Fibroblast of lung (primary cell): ENCODE results near the gene PKP1. TPM values are rescaled to one million over a fixed set of nuclear protein-coding genes. Genes with fewer than 3 reads are reported as not detected.

Source experiments
- DNase-seq, 2 donors: peaks; one replicate each; pipeline versions ENCODE4 v3.0.0 to v3.0.0-alpha.2; 2010; ENCODE audit warnings: low read depth in 2 of 2
- H2AFZ ChIP-seq: 2 replicates; pipeline ENCODE4 v1.5.1; 2012; ENCODE audit warnings: low read length, control low read depth, inconsistent platforms
- H3K27ac ChIP-seq: 2 replicates; pipeline ENCODE4 v1.5.1; 2011; ENCODE audit warnings: low read length, control low read depth; ENCODE audit not compliant: insufficient read depth
- H3K27me3 ChIP-seq: 2 replicates; pipeline ENCODE4 v1.5.1; 2011; ENCODE audit warnings: mild to moderate bottlenecking, low read length; ENCODE audit not compliant: control insufficient read depth, insufficient read depth
- H3K36me3 ChIP-seq: 2 replicates; pipeline ENCODE4 v1.5.1; 2011; ENCODE audit warnings: low read length; ENCODE audit not compliant: control insufficient read depth, insufficient read depth
- H3K4me1 ChIP-seq: 2 replicates; pipeline ENCODE4 v1.5.1; 2011; ENCODE audit warnings: low read length; ENCODE audit not compliant: control insufficient read depth, insufficient read depth; ENCODE audit errors: extremely low read depth
- H3K4me2 ChIP-seq: 2 replicates; pipeline ENCODE4 v1.5.1; 2011; ENCODE audit warnings: low read length, control low read depth; ENCODE audit not compliant: insufficient read depth; ENCODE audit errors: extremely low read depth
- H3K4me3 ChIP-seq, 4 experiments: fragments of 200-600 bp in 1 of 4; sonication (generic) in 1 of 4; replicated peaks in 1 of 4; 2 replicates each; pipeline ENCODE4 v1.5.1; 2011 to 2016; ENCODE audit warnings: low read length in 4 of 4, low read depth in 3 of 4, mild to moderate bottlenecking in 3 of 4, control low read depth in 2 of 4, inconsistent platforms in 1 of 4, mixed read lengths in 1 of 4; ENCODE audit not compliant: insufficient read depth in 1 of 4; ENCODE audit errors: control extremely low read depth in 1 of 4
- H3K79me2 ChIP-seq: 2 replicates; pipeline ENCODE4 v1.5.1; 2012; ENCODE audit warnings: mild to moderate bottlenecking, low read length, inconsistent platforms; ENCODE audit not compliant: control insufficient read depth, insufficient read depth
- H3K9ac ChIP-seq: 2 replicates; pipeline ENCODE4 v1.5.1; 2011; ENCODE audit warnings: mild to moderate bottlenecking, low read length, control low read depth; ENCODE audit not compliant: insufficient read depth
- H3K9me3 ChIP-seq: 2 replicates; pipeline ENCODE4 v1.5.1; 2012; ENCODE audit warnings: low read depth, low read length; ENCODE audit not compliant: control insufficient read depth, insufficient read depth
- H4K20me1 ChIP-seq: 2 replicates; pipeline ENCODE4 v1.5.1; 2011; ENCODE audit warnings: low read length; ENCODE audit not compliant: control insufficient read depth, insufficient read depth; ENCODE audit errors: extremely low read depth
- EZH2 ChIP-seq: IDR thresholded peaks from 2 replicates; pipeline ENCODE4 v1.5.1; 2012; ENCODE audit warnings: low read length, control low read depth, mild to moderate bottlenecking; ENCODE audit errors: missing control alignments
- polyA plus RNA-seq, 2 donors: library from polyadenylated mRNA; depleted of rRNA in 1 of 2; stranded (reverse) in 1 of 2; unstranded in 1 of 2; fragments of >200 nt; gene quantifications; 2 replicates each; pipeline ENCODE4 v1.2.1, GENCODE V29; 2011 to 2012; ENCODE audit warnings: missing spikeins in 1 of 2
- total RNA-seq: library from RNA; depleted of rRNA; stranded (reverse); fragments of >200 nt; gene quantifications from 2 replicates; pipeline ENCODE4 v1.2.1, GENCODE V29; 2014
- TF ChIP-seq, protein P1 (sequence below), 2 donors: IDR thresholded peaks in 1 of 2; conservative IDR thresholded peaks in 1 of 2; 1 replicate in 1 of 2; 2 replicates in 1 of 2; pipeline ENCODE4 v1.5.1; 2011 to 2012; ENCODE audit warnings: low read length in 2 of 2, control low read depth in 1 of 2, inconsistent platforms in 1 of 2, low read depth in 1 of 2, mild to moderate bottlenecking in 1 of 2

PKP1 gene
- total and polyA plus RNA-seq, 2 donors (not counting 1 experiment from before 2014, with no cell fraction given) = under 0.01 to 0.08 TPM

GRCh38 chr1:201376464-201377374 lies 93.4 kb downstream of the PKP1 start:
- no peak overlapping the region for H3K4me2 ChIP-seq
- no peak overlapping the region for H3K9ac ChIP-seq
- H3K27ac ChIP-seq = no peak overlapping the region
- no peaks in the 10 kb centered on the region for H4K20me1 ChIP-seq
- H3K4me3 ChIP-seq = no peak overlapping the region
- no peak for TF ChIP-seq EZH2
- TF ChIP-seq, protein P1, sequence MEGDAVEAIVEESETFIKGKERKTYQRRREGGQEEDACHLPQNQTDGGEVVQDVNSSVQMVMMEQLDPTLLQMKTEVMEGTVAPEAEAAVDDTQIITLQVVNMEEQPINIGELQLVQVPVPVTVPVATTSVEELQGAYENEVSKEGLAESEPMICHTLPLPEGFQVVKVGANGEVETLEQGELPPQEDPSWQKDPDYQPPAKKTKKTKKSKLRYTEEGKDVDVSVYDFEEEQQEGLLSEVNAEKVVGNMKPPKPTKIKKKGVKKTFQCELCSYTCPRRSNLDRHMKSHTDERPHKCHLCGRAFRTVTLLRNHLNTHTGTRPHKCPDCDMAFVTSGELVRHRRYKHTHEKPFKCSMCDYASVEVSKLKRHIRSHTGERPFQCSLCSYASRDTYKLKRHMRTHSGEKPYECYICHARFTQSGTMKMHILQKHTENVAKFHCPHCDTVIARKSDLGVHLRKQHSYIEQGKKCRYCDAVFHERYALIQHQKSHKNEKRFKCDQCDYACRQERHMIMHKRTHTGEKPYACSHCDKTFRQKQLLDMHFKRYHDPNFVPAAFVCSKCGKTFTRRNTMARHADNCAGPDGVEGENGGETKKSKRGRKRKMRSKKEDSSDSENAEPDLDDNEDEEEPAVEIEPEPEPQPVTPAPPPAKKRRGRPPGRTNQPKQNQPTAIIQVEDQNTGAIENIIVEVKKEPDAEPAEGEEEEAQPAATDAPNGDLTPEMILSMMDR (conservative IDR thresholded peaks at IDR 0.05 in 1 of 2, IDR thresholded peaks at IDR 0.05 in 1 of 2; ENCODE audit: low read depth in 1 of 2, low read length in 2 of 2) = peak; percentile 27 to 68
- H2AFZ ChIP-seq = no peak overlapping the region
- peak; percentile 29 to 37 for DNase-seq
- no peaks in the 10 kb centered on the region for H3K36me3 ChIP-seq
- H3K79me2 ChIP-seq = no peaks in the 10 kb centered on the region
- H3K27me3 ChIP-seq = peaks cover 31% of the 10 kb centered on the region
- H3K9me3 ChIP-seq = no peaks in the 10 kb centered on the region
- no peaks in the 10 kb centered on the region for H3K4me1 ChIP-seq

GRCh38 chr1:201377611-201378092 lies 94.3 kb downstream of the PKP1 start, which contains the start of gene TNNT2:
Gene TNNT2 (minus strand): TSS chr1:201377680. CDS start chr1:201373254, 4,426 bp downstream.
- TF ChIP-seq, protein P1 (conservative IDR thresholded peaks at IDR 0.05 in 1 of 2, IDR thresholded peaks at IDR 0.05 in 1 of 2; ENCODE audit: low read depth in 1 of 2, low read length in 2 of 2) = no peak
- H3K79me2 ChIP-seq = no peaks in the 10 kb centered on the region
- H3K4me2 ChIP-seq = no peak within 1 kb of the TSS
- peak in 1 of 2 donors; percentile 36 for DNase-seq
- no peak within 1 kb of the TSS for H3K9ac ChIP-seq
- no peaks in the 10 kb centered on the region for H3K36me3 ChIP-seq
- H3K4me3 ChIP-seq = no peak within 1 kb of the TSS
- no peaks in the 10 kb centered on the region for H3K9me3 ChIP-seq
- H3K27ac ChIP-seq = no peak within 1 kb of the TSS
- H3K27me3 ChIP-seq = peaks cover 21% of the 10 kb centered on the region
- H2AFZ ChIP-seq = no peak within 1 kb of the TSS
- H3K4me1 ChIP-seq = no peaks in the 10 kb centered on the region
- no peaks in the 10 kb centered on the region for H4K20me1 ChIP-seq

DNA sequence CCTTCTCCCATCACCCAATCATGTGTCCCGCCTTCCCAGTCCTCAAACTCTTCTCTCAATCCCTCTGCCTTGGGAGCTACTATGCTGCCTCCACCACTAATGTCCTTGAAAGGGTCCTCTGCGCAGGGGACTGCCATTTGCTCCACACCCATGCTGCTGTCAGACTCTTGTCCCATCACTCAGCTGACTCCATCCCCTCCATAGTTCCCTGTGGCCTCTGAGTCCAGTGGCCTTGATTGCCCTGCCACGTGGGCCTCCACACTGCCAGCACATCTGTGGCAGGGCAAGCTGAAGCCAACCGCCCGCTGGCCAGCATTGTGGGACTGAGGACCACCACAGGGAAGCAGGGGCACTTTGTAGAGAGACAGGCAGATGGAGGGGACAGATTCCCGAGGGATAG lies 95.5 kb downstream of the PKP1 start:
- Histone ChIP-seq H3K9me3 (no peaks in the 10 kb centered on the region), H3K27me3 (peaks cover 13% of the 10 kb centered on the region), H3K27ac (no peak overlapping the region), H3K36me3 (no peaks in the 10 kb centered on the region), H4K20me1 (no peaks in the 10 kb centered on the region), H2AFZ (no peak overlapping the region), H3K4me2 (no peak overlapping the region), H3K79me2 (no peaks in the 10 kb centered on the region), H3K9ac (no peak overlapping the region), H3K4me3 (no peak overlapping the region), H3K4me1 (peaks cover 5% of the 10 kb centered on the region)
- TF ChIP-seq EZH2 = no peak
- TF ChIP-seq, protein P1 (conservative IDR thresholded peaks at IDR 0.05 in 1 of 2, IDR thresholded peaks at IDR 0.05 in 1 of 2; ENCODE audit: low read depth in 1 of 2, low read length in 2 of 2) = no peak
- no peak for DNase-seq
